Panc1 (cell line): Measurements from ENCODE around the gene KNDC1. TPM values are rescaled to one million over a fixed set of nuclear protein-coding genes. Genes with fewer than 3 reads are reported as not detected.

Experiments used
- ATAC-seq: fragments of 200-7000 bp; cut with Tn5 transposase; 2 replicates; pipeline ENCODE4 v1.9.1; 2020; ENCODE audit warnings: mild to moderate bottlenecking, moderate library complexity
- BruUV-seq: library from RNA; stranded (reverse); fragments of 400-500 nt; replicated peaks from 2 replicates; lab custom pipeline; 2021; lab: Mats Ljungman, UMichigan
- CTCF ChIA-PET: fragments of 300-600 bp; sonication (Branson Sonifier 250); formaldehyde crosslinking; loops from one replicate; lab custom pipeline; 2022; ENCODE audit warnings: antibody characterized with exemption; lab: Charles Lee
- POLR2A ChIA-PET: fragments of 300-600 bp; sonication (Branson Sonifier 250); formaldehyde crosslinking; loops from one replicate; lab custom pipeline; 2022; ENCODE audit warnings: antibody characterized with exemption; lab: Charles Lee
- DNase-seq: peaks from one replicate; pipeline ENCODE4 v3.0.0-alpha.2; 2010; ENCODE audit warnings: low read depth, low spot score
- H3K27ac ChIP-seq: 2 replicates; pipeline ENCODE4 v1.5.1; 2011; ENCODE audit warnings: mild to moderate bottlenecking, low read length, inconsistent platforms
- H3K27me3 ChIP-seq: fragments of 200-500 bp; sonication (Bioruptor generic); 2 replicates; pipeline ENCODE4 v1.6.0; 2014; ENCODE audit warnings: low read length, inconsistent platforms; ENCODE audit not compliant: control insufficient read depth, insufficient read depth
- H3K36me3 ChIP-seq: fragments of 200-500 bp; sonication (Bioruptor generic); 2 replicates; pipeline ENCODE4 v1.5.1; 2014; ENCODE audit warnings: inconsistent platforms, mild to moderate bottlenecking, low read length, moderate library complexity; ENCODE audit not compliant: control insufficient read depth, insufficient read depth
- H3K4me1 ChIP-seq: 2 replicates; pipeline ENCODE4 v1.5.1; 2011; ENCODE audit warnings: inconsistent platforms, mild to moderate bottlenecking, low read length, moderate library complexity; ENCODE audit not compliant: control insufficient read depth, insufficient read depth
- H3K4me3 ChIP-seq, 2 experiments: 2 replicates each; pipeline ENCODE4 v1.5.1; 2011 to 2012; ENCODE audit warnings: low read depth in 2 of 2, low read length in 2 of 2, mild to moderate bottlenecking in 2 of 2, inconsistent platforms in 1 of 2, moderate library complexity in 1 of 2
- H3K9me3 ChIP-seq: fragments of 200-500 bp; sonication (Bioruptor generic); 2 replicates; pipeline ENCODE4 v1.5.1; 2014; ENCODE audit warnings: low read depth, mild to moderate bottlenecking, inconsistent platforms, low read length, moderate library complexity; ENCODE audit not compliant: control insufficient read depth, insufficient read depth
- POLR2AphosphoS5 ChIP-seq: IDR thresholded peaks from 2 replicates; pipeline ENCODE4 v1.6.1; 2012; ENCODE audit warnings: mild to moderate bottlenecking, low read depth, low read length, moderate library complexity
- SIN3A ChIP-seq: IDR thresholded peaks from 2 replicates; pipeline ENCODE4 v1.6.1; 2012; ENCODE audit warnings: low read depth, mild to moderate bottlenecking, low read length, moderate library complexity, borderline replicate concordance; ENCODE audit not compliant: insufficient read depth
- TCF7L2 ChIP-seq: IDR thresholded peaks from 2 replicates; pipeline ENCODE4 v1.6.1; 2011; ENCODE audit warnings: mild to moderate bottlenecking, low read depth, low read length, inconsistent platforms
- in situ Hi-C: cut with HindIII; loops from 2 replicates; pipeline ENCODE4 v1.10.0; 2016; ENCODE audit warnings: low sequenced_read_pairs, low pct_unique_long_range_greater_than_20kb
- intact Hi-C: fragments of 100-400 bp; cut with micrococcal nuclease; formaldehyde crosslinking; loops from one replicate; pipeline ENCODE4 v1.10.0; 2022; ENCODE audit not compliant: unreplicated experiment
- total RNA-seq: library from RNA; stranded (reverse); gene quantifications from one replicate; pipeline ENCODE4 v1.2.1, GENCODE V29; 2021; ENCODE audit not compliant: unreplicated experiment
- TF ChIP-seq, protein P1 (sequence below): fragments of 450-650 bp; IDR thresholded peaks from 2 replicates; pipeline ENCODE4 v1.5.1; 2017; ENCODE audit warnings: mild to moderate bottlenecking
- TF ChIP-seq, protein P2 (sequence below), 2 experiments: IDR thresholded peaks; 2 replicates each; pipeline ENCODE4 v1.6.1; 2011 to 2012; ENCODE audit warnings: low read depth in 2 of 2, control low read depth in 1 of 2, low read length in 1 of 2, mild to moderate bottlenecking in 1 of 2, moderate library complexity in 1 of 2; ENCODE audit not compliant: insufficient read depth in 1 of 2

Gene KNDC1
- total RNA-seq, 1 experiment from 2014 or later: 2.6 TPM

DNA sequence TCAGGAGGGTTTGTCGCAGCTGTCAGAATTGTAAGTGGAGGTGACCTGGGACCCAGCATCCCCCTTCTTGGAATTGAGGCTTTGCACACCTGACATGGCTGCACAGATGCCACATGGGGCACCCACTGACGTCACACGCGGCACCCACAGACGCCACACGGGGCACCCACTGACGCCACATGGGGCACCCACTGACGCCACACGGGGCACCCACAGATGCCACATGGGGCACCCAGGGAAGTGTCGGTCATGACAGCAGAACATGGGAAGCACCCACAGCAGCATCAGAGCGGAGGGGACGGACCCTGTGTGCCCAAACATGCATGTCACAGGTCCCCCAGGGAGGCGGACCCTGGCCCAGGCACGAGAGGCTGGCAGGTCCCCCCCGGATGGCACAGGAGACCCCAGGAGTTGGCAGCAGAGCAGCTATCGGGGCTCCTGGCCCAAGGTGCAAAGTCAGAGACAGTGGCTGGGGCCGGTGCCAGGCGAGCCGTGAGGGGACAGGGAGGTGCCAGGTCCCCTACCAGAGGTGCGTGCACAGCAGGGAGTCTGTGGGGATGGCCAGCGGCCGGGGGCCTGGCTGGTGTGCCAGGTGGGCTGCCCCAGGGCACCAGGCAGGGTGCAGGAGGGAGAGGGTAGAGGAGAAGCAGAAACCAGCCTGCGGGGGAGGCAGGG is 21.1 kb downstream of the KNDC1 start:
- ChIA-PET CTCF (no interaction called here), POLR2A (no interaction called here)
- no peaks in the 10 kb centered on the region for H3K4me1 ChIP-seq
- peak; percentile 8; the same call in 1 of the 2 replicates for ATAC-seq
- H3K9me3 ChIP-seq: peaks cover 3% of the 10 kb centered on the region; the same call in 1 of the 2 replicates
- intact Hi-C loops (no loop called here), in situ Hi-C loops (no loop called here)
- no peak for DNase-seq
- H3K36me3 ChIP-seq: no peaks in the 10 kb centered on the region
- H3K27ac ChIP-seq: no peak overlapping the region
- H3K27me3 ChIP-seq: no peaks in the 10 kb centered on the region
- TF ChIP-seq POLR2AphosphoS5 (no peak), TCF7L2 (no peak), SIN3A (no peak)
- TF ChIP-seq, protein P1, sequence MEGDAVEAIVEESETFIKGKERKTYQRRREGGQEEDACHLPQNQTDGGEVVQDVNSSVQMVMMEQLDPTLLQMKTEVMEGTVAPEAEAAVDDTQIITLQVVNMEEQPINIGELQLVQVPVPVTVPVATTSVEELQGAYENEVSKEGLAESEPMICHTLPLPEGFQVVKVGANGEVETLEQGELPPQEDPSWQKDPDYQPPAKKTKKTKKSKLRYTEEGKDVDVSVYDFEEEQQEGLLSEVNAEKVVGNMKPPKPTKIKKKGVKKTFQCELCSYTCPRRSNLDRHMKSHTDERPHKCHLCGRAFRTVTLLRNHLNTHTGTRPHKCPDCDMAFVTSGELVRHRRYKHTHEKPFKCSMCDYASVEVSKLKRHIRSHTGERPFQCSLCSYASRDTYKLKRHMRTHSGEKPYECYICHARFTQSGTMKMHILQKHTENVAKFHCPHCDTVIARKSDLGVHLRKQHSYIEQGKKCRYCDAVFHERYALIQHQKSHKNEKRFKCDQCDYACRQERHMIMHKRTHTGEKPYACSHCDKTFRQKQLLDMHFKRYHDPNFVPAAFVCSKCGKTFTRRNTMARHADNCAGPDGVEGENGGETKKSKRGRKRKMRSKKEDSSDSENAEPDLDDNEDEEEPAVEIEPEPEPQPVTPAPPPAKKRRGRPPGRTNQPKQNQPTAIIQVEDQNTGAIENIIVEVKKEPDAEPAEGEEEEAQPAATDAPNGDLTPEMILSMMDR: no peak
- TF ChIP-seq, protein P2, sequence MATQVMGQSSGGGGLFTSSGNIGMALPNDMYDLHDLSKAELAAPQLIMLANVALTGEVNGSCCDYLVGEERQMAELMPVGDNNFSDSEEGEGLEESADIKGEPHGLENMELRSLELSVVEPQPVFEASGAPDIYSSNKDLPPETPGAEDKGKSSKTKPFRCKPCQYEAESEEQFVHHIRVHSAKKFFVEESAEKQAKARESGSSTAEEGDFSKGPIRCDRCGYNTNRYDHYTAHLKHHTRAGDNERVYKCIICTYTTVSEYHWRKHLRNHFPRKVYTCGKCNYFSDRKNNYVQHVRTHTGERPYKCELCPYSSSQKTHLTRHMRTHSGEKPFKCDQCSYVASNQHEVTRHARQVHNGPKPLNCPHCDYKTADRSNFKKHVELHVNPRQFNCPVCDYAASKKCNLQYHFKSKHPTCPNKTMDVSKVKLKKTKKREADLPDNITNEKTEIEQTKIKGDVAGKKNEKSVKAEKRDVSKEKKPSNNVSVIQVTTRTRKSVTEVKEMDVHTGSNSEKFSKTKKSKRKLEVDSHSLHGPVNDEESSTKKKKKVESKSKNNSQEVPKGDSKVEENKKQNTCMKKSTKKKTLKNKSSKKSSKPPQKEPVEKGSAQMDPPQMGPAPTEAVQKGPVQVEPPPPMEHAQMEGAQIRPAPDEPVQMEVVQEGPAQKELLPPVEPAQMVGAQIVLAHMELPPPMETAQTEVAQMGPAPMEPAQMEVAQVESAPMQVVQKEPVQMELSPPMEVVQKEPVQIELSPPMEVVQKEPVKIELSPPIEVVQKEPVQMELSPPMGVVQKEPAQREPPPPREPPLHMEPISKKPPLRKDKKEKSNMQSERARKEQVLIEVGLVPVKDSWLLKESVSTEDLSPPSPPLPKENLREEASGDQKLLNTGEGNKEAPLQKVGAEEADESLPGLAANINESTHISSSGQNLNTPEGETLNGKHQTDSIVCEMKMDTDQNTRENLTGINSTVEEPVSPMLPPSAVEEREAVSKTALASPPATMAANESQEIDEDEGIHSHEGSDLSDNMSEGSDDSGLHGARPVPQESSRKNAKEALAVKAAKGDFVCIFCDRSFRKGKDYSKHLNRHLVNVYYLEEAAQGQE (IDR thresholded peaks at IDR 0.05; ENCODE audit: insufficient read depth in 1 of 2, low read depth in 2 of 2, low read length in 1 of 2): no peak
- H3K4me3 ChIP-seq: no peak overlapping the region
- no TSS peak for BruUV-seq

DNA sequence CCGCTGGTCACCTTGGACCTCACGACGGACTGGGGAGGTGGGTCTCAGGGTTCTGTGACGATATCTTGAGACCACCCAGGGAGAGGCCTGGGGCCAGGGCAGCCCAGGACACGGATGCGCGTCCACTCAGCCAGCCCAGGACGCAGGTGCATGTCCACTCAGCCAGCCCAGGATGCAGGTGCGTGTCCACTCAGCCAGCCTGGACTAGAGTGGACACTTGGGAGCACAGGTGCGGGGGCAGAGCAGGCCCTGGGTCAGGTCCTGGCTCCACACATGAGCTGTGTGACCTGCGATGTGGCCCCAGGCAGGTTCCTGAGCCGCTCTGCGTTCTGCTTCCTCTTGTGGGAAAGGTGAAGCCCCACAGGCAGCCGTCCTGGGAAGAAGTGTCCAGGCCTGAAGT is 22.2 kb downstream of the KNDC1 start:
- no peak for DNase-seq
- Histone ChIP-seq H3K27me3 (no peaks in the 10 kb centered on the region), H3K4me1 (no peaks in the 10 kb centered on the region), H3K36me3 (no peaks in the 10 kb centered on the region), H3K27ac (no peak overlapping the region), H3K4me3 (no peak overlapping the region), H3K9me3 (peaks cover 3% of the 10 kb centered on the region; the same call in 1 of the 2 replicates)
- intact Hi-C loops: no loop called here
- no peak for ATAC-seq
- CTCF ChIA-PET: no interaction called here
- BruUV-seq: no TSS peak
- POLR2A ChIA-PET: no interaction called here
- no peak for TF ChIP-seq POLR2AphosphoS5
- no peak for TF ChIP-seq SIN3A
- TF ChIP-seq, protein P1: no peak
- TF ChIP-seq, protein P2 (IDR thresholded peaks at IDR 0.05; ENCODE audit: insufficient read depth in 1 of 2, low read depth in 2 of 2, low read length in 1 of 2): no peak
- no peak for TF ChIP-seq TCF7L2
- in situ Hi-C loops: no loop called here
